Endothelial cell of umbilical vein (primary cell): ENCODE data around the gene STX11.

Source experiments
- EZH2 ChIP-seq: IDR thresholded peaks from 2 replicates; pipeline ENCODE4 v1.6.1; 2012; ENCODE audit warnings: borderline replicate concordance, low read depth, mild to moderate bottlenecking, moderate library complexity, low read length, inconsistent platforms; ENCODE audit not compliant: severe bottlenecking
- FOS ChIP-seq: IDR thresholded peaks from 2 replicates; pipeline ENCODE4 v1.6.1; 2011; ENCODE audit warnings: mild to moderate bottlenecking, low read length, moderate library complexity, borderline replicate concordance; ENCODE audit not compliant: insufficient read depth
- GATA2 ChIP-seq: IDR thresholded peaks from 2 replicates; pipeline ENCODE4 v1.7.0; 2011; ENCODE audit warnings: low read depth, mild to moderate bottlenecking, moderate library complexity, mixed read lengths, low read length; ENCODE audit not compliant: insufficient read length, insufficient read depth
- JUN ChIP-seq: IDR thresholded peaks from 2 replicates; pipeline ENCODE4 v1.6.1; 2011; ENCODE audit warnings: borderline replicate concordance, low read depth; ENCODE audit not compliant: insufficient read length, insufficient read depth
- MAX ChIP-seq: IDR thresholded peaks from 2 replicates; pipeline ENCODE4 v1.6.1; 2011; ENCODE audit not compliant: insufficient read depth, insufficient read length
- POLR2A ChIP-seq: IDR thresholded peaks from 2 replicates; pipeline ENCODE4 v1.6.1; 2012; ENCODE audit warnings: low read depth, mild to moderate bottlenecking, control low read depth, low read length
- POLR2AphosphoS5 ChIP-seq: IDR thresholded peaks from 2 replicates; pipeline ENCODE4 v1.6.1; 2012; ENCODE audit warnings: low read depth, mild to moderate bottlenecking, control low read depth, low read length, moderate library complexity; ENCODE audit not compliant: insufficient read depth
- TF ChIP-seq, protein P1 (sequence below), 2 donors: IDR thresholded peaks; 1 replicate in 1 of 2; 2 replicates in 1 of 2; pipeline ENCODE4 v1.5.1; 2011; ENCODE audit warnings: low read length in 2 of 2, mild to moderate bottlenecking in 2 of 2, moderate library complexity in 2 of 2, control low read depth in 1 of 2, inconsistent platforms in 1 of 2, low read depth in 1 of 2; ENCODE audit not compliant: insufficient read depth in 1 of 2; ENCODE audit errors: extremely low read depth in 1 of 2

DNA sequence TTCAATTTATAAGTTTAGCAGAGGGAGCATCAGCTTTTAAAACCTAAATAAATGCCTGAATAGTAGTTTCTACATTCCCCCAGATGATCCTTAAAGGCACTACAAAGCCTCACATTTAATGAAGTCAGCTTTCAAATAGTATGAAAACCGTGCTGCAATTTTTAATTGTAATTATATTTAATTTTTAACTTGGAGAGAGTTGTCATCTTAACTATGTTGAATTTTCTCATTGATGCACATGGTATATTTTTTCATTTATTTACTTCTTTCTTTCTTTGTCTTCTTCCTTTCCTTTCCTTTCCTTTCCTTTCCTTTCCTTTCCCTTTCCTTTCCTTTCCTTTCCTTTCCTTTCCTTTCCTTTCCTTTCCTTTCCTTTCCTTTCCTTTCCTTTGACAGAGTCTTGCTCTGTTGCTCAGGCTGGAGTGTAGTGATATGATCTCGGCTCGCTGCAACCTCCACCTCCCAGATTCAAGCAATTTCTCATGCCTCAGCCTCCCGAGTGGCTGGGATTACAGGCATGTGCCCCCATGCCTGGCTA, 47.2 kb upstream of the STX11 start:
- TF ChIP-seq, protein P1, sequence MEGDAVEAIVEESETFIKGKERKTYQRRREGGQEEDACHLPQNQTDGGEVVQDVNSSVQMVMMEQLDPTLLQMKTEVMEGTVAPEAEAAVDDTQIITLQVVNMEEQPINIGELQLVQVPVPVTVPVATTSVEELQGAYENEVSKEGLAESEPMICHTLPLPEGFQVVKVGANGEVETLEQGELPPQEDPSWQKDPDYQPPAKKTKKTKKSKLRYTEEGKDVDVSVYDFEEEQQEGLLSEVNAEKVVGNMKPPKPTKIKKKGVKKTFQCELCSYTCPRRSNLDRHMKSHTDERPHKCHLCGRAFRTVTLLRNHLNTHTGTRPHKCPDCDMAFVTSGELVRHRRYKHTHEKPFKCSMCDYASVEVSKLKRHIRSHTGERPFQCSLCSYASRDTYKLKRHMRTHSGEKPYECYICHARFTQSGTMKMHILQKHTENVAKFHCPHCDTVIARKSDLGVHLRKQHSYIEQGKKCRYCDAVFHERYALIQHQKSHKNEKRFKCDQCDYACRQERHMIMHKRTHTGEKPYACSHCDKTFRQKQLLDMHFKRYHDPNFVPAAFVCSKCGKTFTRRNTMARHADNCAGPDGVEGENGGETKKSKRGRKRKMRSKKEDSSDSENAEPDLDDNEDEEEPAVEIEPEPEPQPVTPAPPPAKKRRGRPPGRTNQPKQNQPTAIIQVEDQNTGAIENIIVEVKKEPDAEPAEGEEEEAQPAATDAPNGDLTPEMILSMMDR (IDR thresholded peaks at IDR 0.05; ENCODE audit: extremely low read depth in 1 of 2, insufficient read depth in 1 of 2, low read depth in 1 of 2, low read length in 2 of 2) = no peak
- no peak for TF ChIP-seq POLR2A
- no peak for TF ChIP-seq EZH2
- no peak for TF ChIP-seq JUN
- TF ChIP-seq FOS = no peak
- no peak for TF ChIP-seq POLR2AphosphoS5
- no peak for TF ChIP-seq MAX
- no peak for TF ChIP-seq GATA2
